A204.1 (cell line): ENCODE results near the gene FAM180B.
"Not testable (repeated sequence)": the region's sequence is repeated elsewhere in the genome, so short reads cannot be mapped to it uniquely, and the experiment has no call there.

Experiments
- FAIRE-seq: peaks from 2 replicates; lab custom pipeline; 2012; peaks lifted over from hg19 to GRCh38; lab: Jason Lieb, UNC

FAM180B gene

DNA sequence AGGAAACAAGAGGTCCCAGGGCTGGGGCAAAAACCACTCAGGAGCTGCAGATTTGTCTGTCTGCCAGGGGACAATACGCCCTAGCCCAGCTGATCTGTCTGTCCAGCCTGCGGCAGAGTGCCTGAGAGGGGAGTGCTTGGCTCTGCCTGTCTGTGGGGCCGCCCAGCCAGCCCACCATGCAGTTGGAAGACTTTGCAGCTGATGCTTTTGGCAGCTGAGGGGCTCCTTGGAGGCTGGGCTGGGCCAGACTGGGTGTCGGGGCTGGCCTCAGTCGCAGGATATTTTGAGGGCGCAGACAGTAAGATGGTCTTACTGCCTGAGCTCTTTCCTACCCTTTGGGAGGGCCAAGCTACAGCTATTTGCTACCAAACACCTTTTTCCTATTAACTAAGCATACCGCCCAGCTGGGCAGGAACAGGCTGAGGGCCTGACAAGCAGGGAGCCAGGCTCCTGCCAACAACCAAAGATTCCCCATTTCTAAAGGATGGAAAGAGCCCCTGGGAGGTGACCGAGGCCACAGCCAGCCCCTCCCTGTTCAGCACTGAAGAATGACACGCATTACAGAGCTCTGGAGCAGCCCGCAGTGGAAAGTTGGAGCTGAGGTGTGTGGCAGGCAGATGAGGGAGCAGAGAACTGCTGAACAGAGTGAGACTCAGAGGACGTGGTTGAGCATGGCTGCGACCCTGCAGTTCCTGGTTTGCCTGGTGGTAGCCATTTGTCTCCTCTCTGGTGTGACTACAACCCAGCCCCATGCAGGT, at the start of gene FAM180B:
Gene FAM180B (plus strand): TSS at position 581 of the 758 bp plus-strand sequence. CDS start 91 bp downstream, at position 672.
- no peak for FAIRE-seq

GRCh38 chr11:47536915-47537314, 49.6 kb upstream of the FAM180B start:
- no peak for FAIRE-seq

GRCh38 chr11:47538741-47539565, 47.5 kb upstream of the FAM180B start:
- FAIRE-seq, result no peak

GRCh38 chr11:47539681-47540039, 46.8 kb upstream of the FAM180B start:
- FAIRE-seq, result no peak

- FAIRE-seq, result no peak
These were observed 45.4 kb upstream of the FAM180B start for GRCh38 chr11:47541070-47541469.

- no peak for FAIRE-seq
These were observed 41.2 kb upstream of the FAM180B start for GRCh38 chr11:47545298-47545697.

GRCh38 chr11:47546274-47546673, 40.2 kb upstream of the FAM180B start:
- not testable (repeated sequence) for FAIRE-seq

- FAIRE-seq, result no peak
These were observed 36.0 kb upstream of the FAM180B start for GRCh38 chr11:47550288-47551047.

- peak; percentile 29 for FAIRE-seq
These were observed 35.4 kb upstream of the FAM180B start for GRCh38 chr11:47551086-47551485.

DNA sequence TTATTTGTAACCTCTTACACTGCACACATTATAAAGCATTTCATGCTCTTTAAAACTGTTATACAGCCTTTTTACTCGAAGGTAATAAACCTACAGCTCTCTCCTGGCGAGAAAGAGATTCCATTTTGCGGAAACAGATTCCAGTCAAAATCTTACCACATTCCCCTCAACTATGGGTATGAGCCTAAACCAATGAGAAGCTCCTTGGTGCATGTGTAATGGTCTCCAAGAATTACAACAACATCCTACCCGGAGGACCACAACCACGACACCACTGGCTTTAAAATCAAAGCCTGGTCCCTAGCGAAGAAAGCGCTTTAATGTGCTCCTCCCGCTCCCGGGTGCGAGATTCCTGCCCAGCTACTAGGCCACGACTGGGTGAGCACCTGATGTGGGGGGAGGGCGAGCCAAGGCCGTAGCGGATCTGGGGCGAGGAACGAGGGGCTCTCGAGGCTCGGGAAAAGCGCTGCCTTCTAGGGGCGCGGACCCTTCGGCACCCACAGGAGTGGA, 34.4 kb upstream of the FAM180B start:
- no peak for FAIRE-seq

DNA sequence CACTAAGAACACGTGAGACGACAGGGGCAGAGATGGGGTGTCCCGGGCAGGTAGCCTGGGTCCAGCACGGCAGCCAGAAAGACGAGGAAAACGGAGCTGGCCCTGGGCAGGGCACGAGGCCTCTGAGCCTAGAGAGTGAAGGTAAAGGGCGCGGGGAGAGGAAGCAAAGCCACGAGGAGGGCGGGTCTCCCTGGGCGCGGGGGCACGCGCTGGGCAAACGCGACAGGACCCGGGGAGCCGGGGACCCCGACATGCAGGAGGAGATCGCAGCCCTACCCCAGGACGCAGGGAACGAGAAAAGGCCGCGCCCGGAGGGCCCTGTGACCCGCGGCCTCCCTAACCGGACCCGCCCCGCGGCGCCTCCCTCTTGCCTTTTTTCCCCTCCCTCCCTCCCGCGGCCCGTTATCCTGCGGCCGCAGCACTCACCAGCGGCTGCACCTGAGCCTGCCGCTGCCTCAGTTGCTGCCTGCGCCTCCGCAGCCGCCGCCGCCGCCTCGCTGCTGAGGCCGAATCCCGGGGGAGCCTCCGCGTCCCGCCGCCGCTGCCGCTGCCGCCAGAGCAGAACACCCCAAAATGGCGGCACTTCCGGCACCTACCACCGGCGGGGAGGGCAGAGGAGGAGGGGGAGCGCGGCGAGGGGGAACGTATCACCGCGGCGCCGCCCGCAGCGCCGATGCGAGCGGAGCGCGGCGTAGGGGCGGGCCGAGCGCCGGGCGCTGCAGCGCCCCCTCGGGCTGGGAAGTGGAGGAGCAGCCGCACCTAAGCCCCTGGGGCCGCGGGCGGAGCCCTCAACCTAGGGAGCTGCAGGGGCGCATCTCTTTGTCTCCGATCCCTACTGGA, 33.7 kb upstream of the FAM180B start, which contains the start of gene CELF1:
Gene CELF1 (minus strand): TSS at position 567 of the 840 bp plus-strand sequence. CDS start 53,609 bp downstream, outside the sequence.
- FAIRE-seq, result no peak

DNA sequence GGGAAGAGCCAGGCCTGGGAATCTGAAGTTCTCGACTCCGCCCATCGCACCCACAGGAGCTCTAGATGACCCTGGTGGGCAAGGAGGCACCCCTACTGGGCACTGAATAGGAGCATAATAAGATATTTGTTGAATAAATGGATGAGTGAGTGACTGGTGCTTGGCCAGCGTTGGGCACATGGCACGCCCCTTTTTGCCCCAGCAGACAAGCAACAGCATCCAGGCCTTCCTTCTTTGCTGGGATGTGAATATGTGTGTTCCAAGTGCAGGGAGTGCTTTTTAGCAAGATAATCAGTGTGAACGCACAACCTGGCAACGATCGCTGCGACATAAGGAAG, 33.1 kb upstream of the FAM180B start:
- FAIRE-seq, result no peak

DNA sequence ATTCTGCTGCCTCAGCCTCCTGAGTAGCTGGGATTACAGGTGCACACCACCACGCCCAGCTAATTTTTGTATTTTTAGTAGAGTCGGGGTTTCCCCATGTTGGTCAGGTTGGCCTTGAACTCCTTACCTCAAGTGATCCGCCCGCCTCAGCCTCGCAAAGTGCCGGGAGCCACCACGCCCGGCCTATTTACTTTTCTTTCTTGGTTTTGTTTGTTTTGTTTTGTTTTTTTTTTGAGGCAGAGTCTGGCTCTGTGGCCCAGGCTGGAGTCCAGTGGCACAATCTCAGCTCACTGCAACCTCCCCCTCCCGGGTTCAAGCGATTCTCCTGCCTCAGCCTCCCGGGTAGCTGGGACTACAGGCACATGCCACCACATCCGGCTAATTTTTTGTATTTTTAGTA, 29.5 kb upstream of the FAM180B start:
- FAIRE-seq, result not testable (repeated sequence)

- peak; percentile 99 for FAIRE-seq
These were observed 27.8 kb upstream of the FAM180B start for GRCh38 chr11:47558695-47559094.

GRCh38 chr11:47560426-47560825, 26.1 kb upstream of the FAM180B start:
- no peak for FAIRE-seq

- not testable (repeated sequence) for FAIRE-seq
These were observed 24.1 kb upstream of the FAM180B start for GRCh38 chr11:47562393-47562792.

DNA sequence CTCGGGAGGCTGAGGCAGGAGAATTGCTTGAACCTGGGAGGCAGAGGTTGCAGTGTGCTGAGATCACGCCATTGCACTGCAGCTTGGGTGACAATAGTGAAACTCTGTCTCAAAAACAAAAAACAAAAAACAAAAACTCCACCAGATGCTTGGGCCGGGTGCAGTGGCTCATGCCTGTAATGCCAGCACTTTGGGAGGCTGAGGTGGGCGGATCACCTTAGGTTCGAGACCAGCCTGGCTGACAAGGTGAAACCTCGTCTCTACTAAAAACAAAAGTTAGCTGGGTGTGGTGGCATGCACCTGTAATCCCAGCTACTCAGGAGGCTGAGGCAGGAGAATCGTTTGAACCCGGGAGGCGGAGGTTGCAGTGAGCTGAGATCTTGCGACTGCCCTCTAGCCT, 22.1 kb upstream of the FAM180B start:
- not testable (repeated sequence) for FAIRE-seq

DNA sequence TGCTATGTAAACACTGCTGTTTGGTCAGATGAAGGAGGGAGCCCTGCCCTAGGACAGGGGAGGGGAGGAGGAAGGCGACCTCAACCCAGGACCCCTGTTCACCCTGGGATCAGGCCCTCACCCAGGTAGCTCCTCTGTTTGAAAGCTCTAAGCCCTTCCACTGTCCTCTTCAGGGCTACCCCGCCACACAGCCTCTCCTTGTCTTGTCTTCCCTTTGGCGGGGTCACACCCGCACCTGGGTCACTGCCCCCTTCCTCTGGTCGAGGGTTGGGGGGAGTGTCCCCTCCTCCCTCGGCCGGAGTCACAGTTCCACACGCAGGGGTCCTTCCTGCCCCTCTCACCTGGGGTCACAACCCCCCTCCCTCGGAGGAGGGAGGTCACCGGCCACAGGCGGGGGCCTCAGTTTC, 21.5 kb upstream of the FAM180B start:
- no peak for FAIRE-seq

DNA sequence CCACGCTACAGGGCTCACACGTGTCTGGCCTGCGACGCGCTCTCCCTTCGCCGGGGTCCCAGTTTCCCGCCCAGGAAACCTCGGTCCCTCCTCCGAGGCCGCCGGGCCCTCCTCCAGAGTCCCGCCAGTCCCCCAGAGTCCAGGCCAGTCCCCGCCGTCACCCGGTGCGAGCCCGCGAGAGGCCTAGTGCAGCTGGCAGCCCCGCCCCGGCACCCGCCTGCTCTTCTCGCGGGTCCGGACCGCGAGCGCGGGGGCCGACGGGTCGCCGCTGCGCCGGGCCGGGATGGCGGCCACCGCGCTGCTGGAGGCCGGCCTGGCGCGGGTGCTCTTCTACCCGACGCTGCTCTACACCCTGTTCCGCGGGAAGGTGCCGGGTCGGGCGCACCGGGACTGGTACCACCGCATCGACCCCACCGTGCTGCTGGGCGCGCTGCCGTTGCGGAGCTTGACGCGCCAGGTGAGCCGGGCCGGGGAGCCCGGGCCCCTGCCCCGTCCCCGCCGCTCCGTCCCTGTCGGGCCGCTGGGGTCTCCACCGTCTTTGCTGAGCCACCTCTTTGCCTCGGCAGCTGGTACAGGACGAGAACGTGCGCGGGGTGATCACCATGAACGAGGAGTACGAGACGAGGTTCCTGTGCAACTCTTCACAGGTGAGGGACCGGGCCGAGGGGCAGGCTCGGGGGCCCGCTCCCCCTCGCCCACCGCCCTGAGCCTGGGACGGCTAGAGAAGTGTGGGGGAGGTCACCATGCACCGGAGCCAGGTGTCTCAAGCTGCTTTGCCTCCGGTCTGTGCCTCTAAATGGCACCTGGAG, 20.9 kb upstream of the FAM180B start, which contains the start of gene PTPMT1:
Gene PTPMT1 (plus strand): TSS at position 260 of the 809 bp plus-strand sequence. CDS start 24 bp downstream, at position 284.
- FAIRE-seq, result no peak

DNA sequence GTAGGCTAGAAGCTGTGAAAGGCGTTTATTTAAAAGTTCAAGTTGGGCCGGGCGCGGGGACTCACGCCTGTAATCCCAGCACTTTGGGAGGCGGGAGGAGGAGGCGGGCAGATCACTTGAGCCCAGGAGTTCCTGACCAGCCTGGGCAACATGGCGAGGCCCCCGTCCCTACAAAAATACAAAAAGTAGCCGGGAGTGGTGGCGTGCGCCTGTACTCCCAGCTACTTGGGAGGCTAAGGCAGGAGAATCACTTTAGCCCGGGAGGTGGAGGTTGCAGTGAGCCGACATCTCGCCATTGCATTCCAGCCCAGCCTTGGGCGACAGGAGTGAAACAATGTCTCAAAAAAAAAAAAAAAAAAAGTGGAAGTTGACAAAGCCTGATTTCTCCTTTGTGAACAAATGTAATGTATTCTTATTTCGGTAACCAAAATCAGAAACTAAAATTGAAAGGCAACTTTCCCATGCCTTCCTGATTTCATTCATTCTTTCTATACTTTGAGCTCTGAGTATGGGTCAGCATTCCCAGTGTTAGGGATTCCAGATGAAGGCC, 20.3 kb upstream of the FAM180B start:
- FAIRE-seq, result no peak
